Subcutaneous adipose tissue (tissue), 4 donors: Measurements from ENCODE around the gene PHF8. TPM values are rescaled to one million over a fixed set of nuclear protein-coding genes. Genes with fewer than 3 reads are reported as not detected.

ENCODE experiments used
- CTCF ChIP-seq: fragments of 450-650 bp; IDR thresholded peaks from one replicate; pipeline ENCODE4 v1.5.1; 2016; ENCODE audit warnings: low read depth, mild to moderate bottlenecking, control low read depth, antibody characterized with exemption, moderate library complexity
- total RNA-seq, 4 donors: library from RNA; depleted of rRNA; stranded (reverse); fragments of >200 nt; gene quantifications; one replicate each; pipeline ENCODE4 v1.1.0, GENCODE V29; 2016

PHF8 gene
- total RNA-seq, 4 donors from 2014 or later: 19.7 to 27.7 (median 24.2) TPM

GRCh38 chrX:54048412-54048811 is 4.1 kb upstream of the PHF8 start:
- TF ChIP-seq CTCF: no peak

GRCh38 chrX:54045563-54046228 is 1.4 kb upstream of the PHF8 start:
- TF ChIP-seq CTCF: no peak

GRCh38 chrX:54044877-54045338 is 635 bp upstream of the PHF8 start:
- no peak for TF ChIP-seq CTCF

GRCh38 chrX:54043541-54044125 is 640 bp downstream of the PHF8 start:
- TF ChIP-seq CTCF: no peak

GRCh38 chrX:54043056-54043455 is 1.2 kb downstream of the PHF8 start:
- TF ChIP-seq CTCF: no peak

- no peak for TF ChIP-seq CTCF
These were observed 1.7 kb downstream of the PHF8 start for GRCh38 chrX:54042609-54043021.

- TF ChIP-seq CTCF: no peak
These were observed 13.9 kb downstream of the PHF8 start for GRCh38 chrX:54030329-54030728.
